H1 (cell line): ENCODE data around the gene AGPAT4. TPM values are rescaled to one million over a fixed set of nuclear protein-coding genes. Genes with fewer than 3 reads are reported as not detected.

Experiments
- CTCF ChIA-PET: fragments of 300-600 bp; sonication (Branson Sonifier 250); formaldehyde crosslinking; loops from one replicate; lab custom pipeline; 2021; ENCODE audit not compliant: partially characterized antibody; lab: Charles Lee
- POLR2A ChIA-PET: fragments of 300-600 bp; sonication (Branson Sonifier 250); formaldehyde crosslinking; loops from one replicate; lab custom pipeline; 2021; ENCODE audit warnings: inconsistent platforms; ENCODE audit not compliant: partially characterized antibody; lab: Charles Lee
- DNase-seq, 2 experiments: peaks; one replicate each; pipeline versions ENCODE4 v3.0.0 to v3.0.0-alpha.2; 2010 to 2022; ENCODE audit warnings: low spot score in 2 of 2, low read depth in 1 of 2, mixed read lengths in 1 of 2
- FAIRE-seq: peaks from 2 replicates; lab custom pipeline; 2011; peaks lifted over from hg19 to GRCh38; lab: Jason Lieb, UNC
- H2AFZ ChIP-seq: 2 replicates; pipeline ENCODE4 v1.8.1; 2012; ENCODE audit warnings: low read length, inconsistent platforms
- H2AK5ac ChIP-seq: 2 replicates; pipeline ENCODE4 v1.6.1; 2013; ENCODE audit warnings: low read depth, low read length
- H2BK120ac ChIP-seq: replicated peaks from 2 replicates; pipeline ENCODE3; 2013; ENCODE audit warnings: low read depth, low read length, inconsistent platforms
- H2BK12ac ChIP-seq: 2 replicates; pipeline ENCODE4 v1.6.1; 2013; ENCODE audit warnings: low read depth, low read length
- H2BK15ac ChIP-seq: 2 replicates; pipeline ENCODE4 v1.6.1; 2013; ENCODE audit warnings: low read length
- H2BK20ac ChIP-seq: 2 replicates; pipeline ENCODE4 v1.6.1; 2013; ENCODE audit warnings: low read length
- H2BK5ac ChIP-seq: 2 replicates; pipeline ENCODE4 v1.6.1; 2013; ENCODE audit warnings: low read depth, low read length
- H3K14ac ChIP-seq: 2 replicates; pipeline ENCODE4 v1.6.1; 2013; ENCODE audit warnings: inconsistent platforms; ENCODE audit not compliant: insufficient read length
- H3K18ac ChIP-seq: 2 replicates; pipeline ENCODE4 v1.6.1; 2013; ENCODE audit warnings: low read length; ENCODE audit errors: extremely low read depth
- H3K23ac ChIP-seq: 2 replicates; pipeline ENCODE4 v1.6.1; 2013; ENCODE audit warnings: inconsistent platforms; ENCODE audit not compliant: insufficient read length
- H3K23me2 ChIP-seq: 2 replicates; pipeline ENCODE4 v1.6.1; 2013; ENCODE audit warnings: low read depth, low read length
- H3K27ac ChIP-seq: 2 replicates; pipeline ENCODE4 v1.6.1; 2011; ENCODE audit warnings: low read depth, low read length, inconsistent platforms
- H3K27me3 ChIP-seq, 4 experiments: replicated peaks in 1 of 4; 1 replicate in 1 of 4; 2 replicates in 3 of 4; pipeline versions ENCODE4 v1.6.1 to v1.8.1; 2011 to 2013; ENCODE audit warnings: low read length in 3 of 4, mild to moderate bottlenecking in 3 of 4, inconsistent platforms in 2 of 4, mixed read lengths in 2 of 4, moderate library complexity in 1 of 4; ENCODE audit not compliant: control insufficient read depth in 3 of 4, insufficient read depth in 3 of 4; ENCODE audit errors: extremely low read depth in 1 of 4
- H3K36me3 ChIP-seq, 4 experiments: 2 replicates each; pipeline versions ENCODE4 v1.6.1 to v1.8.1; 2011 to 2013; ENCODE audit warnings: mild to moderate bottlenecking in 4 of 4, low read length in 3 of 4, moderate library complexity in 2 of 4, control low read depth in 1 of 4, inconsistent platforms in 1 of 4; ENCODE audit not compliant: insufficient read depth in 4 of 4, control insufficient read depth in 2 of 4
- H3K4ac ChIP-seq: replicated peaks from 2 replicates; pipeline ENCODE3; 2013; ENCODE audit warnings: low read length, low read depth, mixed read lengths, inconsistent platforms; ENCODE audit not compliant: insufficient read length
- H3K4me1 ChIP-seq, 4 experiments: replicated peaks in 1 of 4; 1 replicate in 1 of 4; 2 replicates in 3 of 4; pipeline versions ENCODE4 v1.6.1 to v1.8.1; 2011 to 2013; ENCODE audit warnings: low read length in 3 of 4, inconsistent platforms in 2 of 4, mixed read lengths in 1 of 4; ENCODE audit not compliant: insufficient read depth in 4 of 4, control insufficient read depth in 3 of 4
- H3K4me2 ChIP-seq, 2 experiments: 2 replicates each; pipeline versions ENCODE4 v1.6.1 to v1.8.1; 2011 to 2013; ENCODE audit warnings: low read depth in 2 of 2, low read length in 2 of 2, control low read depth in 1 of 2, inconsistent platforms in 1 of 2, mild to moderate bottlenecking in 1 of 2; ENCODE audit not compliant: insufficient read depth in 1 of 2
- H3K4me3 ChIP-seq, 4 experiments: fragments of 200-600, 300-600 bp in 1 of 4; sonication (generic), shearing (Covaris generic), sonication (Bioruptor Twin) in 1 of 4; 2 replicates each; pipeline versions ENCODE4 v1.5.1 to v1.8.1; 2011 to 2016; ENCODE audit warnings: low read length in 4 of 4, low read depth in 3 of 4, control low read depth in 2 of 4, inconsistent platforms in 2 of 4, mild to moderate bottlenecking in 2 of 4, mixed read lengths in 1 of 4, moderate library complexity in 1 of 4; ENCODE audit not compliant: insufficient read depth in 2 of 4; ENCODE audit errors: extremely low read depth in 1 of 4
- H3K56ac ChIP-seq: replicated peaks from 2 replicates; pipeline ENCODE3; 2013; ENCODE audit warnings: low read depth, mild to moderate bottlenecking, mixed read lengths, low read length, inconsistent platforms; ENCODE audit not compliant: insufficient read length
- H3K79me1 ChIP-seq: 2 replicates; pipeline ENCODE4 v1.6.1; 2013; ENCODE audit warnings: low read depth, low read length, control low read depth
- H3K79me2 ChIP-seq, 2 experiments: 2 replicates each; pipeline versions ENCODE4 v1.6.1 to v1.8.1; 2012 to 2013; ENCODE audit warnings: low read length in 2 of 2, mild to moderate bottlenecking in 2 of 2, inconsistent platforms in 1 of 2; ENCODE audit not compliant: insufficient read depth in 2 of 2, control insufficient read depth in 1 of 2
- H3K9ac ChIP-seq, 4 experiments: replicated peaks in 1 of 4; 1 replicate in 1 of 4; 2 replicates in 3 of 4; pipeline versions ENCODE4 v1.6.1 to v1.8.1; 2011 to 2013; ENCODE audit warnings: low read depth in 3 of 4, low read length in 3 of 4, control low read depth in 2 of 4, mild to moderate bottlenecking in 2 of 4, moderate library complexity in 2 of 4, inconsistent platforms in 1 of 4; ENCODE audit errors: extremely low read depth in 1 of 4
- H3K9me3 ChIP-seq, 2 experiments: 2 replicates each; pipeline versions ENCODE4 v1.6.1 to v1.8.1; 2012 to 2013; ENCODE audit warnings: mild to moderate bottlenecking in 2 of 2, moderate library complexity in 2 of 2, control low read depth in 1 of 2, inconsistent platforms in 1 of 2, low read depth in 1 of 2, low read length in 1 of 2, mixed read lengths in 1 of 2; ENCODE audit not compliant: insufficient read depth in 2 of 2
- H4K20me1 ChIP-seq, 2 experiments: replicated peaks in 1 of 2; 2 replicates each; pipeline versions ENCODE3 to v1.8.1; 2011 to 2013; ENCODE audit warnings: inconsistent platforms in 2 of 2, low read length in 2 of 2, mild to moderate bottlenecking in 1 of 2; ENCODE audit not compliant: insufficient read depth in 2 of 2, control insufficient read depth in 1 of 2
- H4K5ac ChIP-seq: 2 replicates; pipeline ENCODE4 v1.6.1; 2013; ENCODE audit warnings: low read length, low read depth, mixed read lengths, inconsistent platforms; ENCODE audit not compliant: insufficient read length
- H4K8ac ChIP-seq: 2 replicates; pipeline ENCODE4 v1.8.0; 2013; ENCODE audit warnings: mild to moderate bottlenecking, moderate library complexity, low read length, inconsistent platforms; ENCODE audit not compliant: insufficient read depth; ENCODE audit errors: extremely low read depth
- H4K91ac ChIP-seq: replicated peaks from 2 replicates; pipeline ENCODE3; 2013; ENCODE audit warnings: low read length, mixed read lengths, inconsistent platforms; ENCODE audit not compliant: insufficient read length
- BCL11A ChIP-seq, 2 experiments: IDR thresholded peaks; one replicate each; pipeline ENCODE4 v1.6.1; 2011; ENCODE audit warnings: low read depth in 2 of 2, low read length in 2 of 2, mild to moderate bottlenecking in 2 of 2
- KDM5A ChIP-seq: fragments of 200-600 bp; IDR thresholded peaks from 2 replicates; pipeline ENCODE4 v1.7.1; 2012; ENCODE audit warnings: mild to moderate bottlenecking, low read length, inconsistent platforms, mixed read lengths
- WGBS, 2 experiments: shearing (Covaris generic) in 1 of 2; methylation state at CpG; one replicate each; pipeline versions ENCODE4 v1.1.6 to v1.1.7; 2013 to 2015; ENCODE audit warnings: low lambda C conversion rate in 2 of 2, mixed read lengths in 2 of 2, inconsistent platforms in 1 of 2, low coverage in 1 of 2, missing lambda C conversion rate in 1 of 2; ENCODE audit not compliant: insufficient replicate concordance in 2 of 2, insufficient coverage in 1 of 2, insufficient read length in 1 of 2; ENCODE audit errors: extremely low coverage in 1 of 2, missing lambda C conversion rate in 1 of 2; 5-methylcytosine and 5-hydroxymethylcytosine counted together
- polyA plus RNA-seq, 7 experiments: library from polyadenylated mRNA; depleted of rRNA in 3 of 7; stranded (reverse) in 5 of 7; unstranded in 2 of 7; fragments of >200 nt in 5 of 7; fragments of 200-250 nt in 2 of 7; gene quantifications; 1 replicate in 5 of 7; 2 replicates in 1 of 7; 4 replicates in 1 of 7; pipeline versions ENCODE4 v1.2.1 to v1.2.3, GENCODE V29; 2011 to 2013; ENCODE audit warnings: missing spikeins in 2 of 7, mixed read lengths in 2 of 7
- total RNA-seq: library from RNA; stranded (reverse); fragmentation: NEBNext Ultra II Directional; extraction: Animal tissue kit (Norgen Biotek cat#: 25700); gene quantifications from 2 replicates; pipeline ENCODE4 v1.2.1, GENCODE V29; 2021

AGPAT4 gene
- total and polyA plus RNA-seq, 2 of the 8 experiments (the other 6 are each of a cell fraction or from before 2014, with no cell fraction given): 13.5 to 23.8 TPM

DNA sequence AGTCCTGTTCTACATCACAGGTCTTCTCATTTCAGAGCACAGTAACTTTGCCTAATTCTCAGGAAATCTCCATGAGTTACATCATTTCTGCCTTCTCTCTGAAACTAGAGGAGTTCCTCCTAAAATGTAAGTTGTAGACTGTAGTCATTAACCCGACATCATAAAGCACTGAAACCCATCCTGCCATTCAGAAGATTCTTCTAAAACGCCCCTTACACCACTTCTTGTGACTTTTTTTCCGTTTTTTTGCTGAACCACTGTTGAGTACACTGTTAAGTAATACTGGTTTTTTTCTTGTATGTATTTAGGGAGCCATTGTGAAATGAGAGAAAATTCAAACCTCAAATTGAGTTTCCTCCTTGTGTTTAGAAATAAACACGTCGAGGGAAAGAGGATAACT is 164.9 kb downstream of the AGPAT4 start:
- WGBS, 2 experiments: 89% methylated on average over 5 of the region's 5 CpGs; no CpG with 5 or more reads in 1 of the 2 experiments
- Histone ChIP-seq H3K4me1 (no peaks in the 10 kb centered on the region), H3K4me2 (no peak overlapping the region), H4K20me1 (no peaks in the 10 kb centered on the region), H2BK20ac (no peak overlapping the region), H3K27ac (no peak overlapping the region), H3K4me3 (no peak overlapping the region), H2AFZ (no peak overlapping the region), H3K14ac (no peak overlapping the region), H4K91ac (no peak overlapping the region), H3K18ac (no peak overlapping the region), H3K23ac (no peak overlapping the region), H2AK5ac (no peak overlapping the region), H3K36me3 (peaks cover 22 to 70% (median 54%) of the 10 kb centered on the region in 4 experiments), H2BK5ac (no peak overlapping the region), H2BK120ac (no peak overlapping the region)
- no peak for FAIRE-seq
- TF ChIP-seq KDM5A (no peak), BCL11A (IDR thresholded peaks at IDR 0.05; ENCODE audit: low read depth in 2 of 2, low read length in 2 of 2) (no peak)
- TF ChIP-seq, all 59 proteins: peak for 0
- POLR2A ChIA-PET: interaction anchor here (1.1 kb wide), 1 partner anchor 23 kb away, joined by 3 read pairs; no protein-coding TSS in a partner anchor
- H3K79me1 ChIP-seq: no peaks in the 10 kb centered on the region
- H4K8ac ChIP-seq: no peak overlapping the region
- no peaks in the 10 kb centered on the region for H3K79me2 ChIP-seq
- no peak overlapping the region for H2BK12ac ChIP-seq
- no peak overlapping the region for H2BK15ac ChIP-seq
- H4K5ac ChIP-seq: no peak overlapping the region
- no peaks in the 10 kb centered on the region for H3K27me3 ChIP-seq
- H3K56ac ChIP-seq: no peak overlapping the region
- H3K9me3 ChIP-seq: no peaks in the 10 kb centered on the region
- no peak overlapping the region for H3K9ac ChIP-seq
- no peak for DNase-seq
- CTCF ChIA-PET: interaction anchor here (3.5 kb wide), 1 partner anchor 264 kb away, joined by 26 read pairs; no protein-coding TSS in a partner anchor
- H3K4ac ChIP-seq: no peak overlapping the region
- H3K23me2 ChIP-seq: no peaks in the 10 kb centered on the region
